AG09309 (cell line): Measurements from ENCODE around the gene SRMS.

Experiments used
- DNase-seq: peaks from one replicate; pipeline ENCODE4 v3.0.0-alpha.2; 2010; ENCODE audit warnings: low read depth
- H3K4me3 ChIP-seq: 2 replicates; pipeline ENCODE4 v1.5.1; 2011; ENCODE audit warnings: mild to moderate bottlenecking, low read depth, low read length, moderate library complexity; ENCODE audit not compliant: control insufficient read depth
- CTCF ChIP-seq: IDR thresholded peaks from 2 replicates; pipeline ENCODE4 v1.5.1; 2011; ENCODE audit warnings: mild to moderate bottlenecking, low read depth, low read length, inconsistent platforms; ENCODE audit not compliant: insufficient read depth, control insufficient read depth; ENCODE audit errors: missing control alignments

Gene SRMS

GRCh38 chr20:63547725-63548480 is at the start of gene SRMS:
SRMS (minus strand) TSS chr20:63547749; CDS start chr20:63547463, 286 bp downstream.
- H3K4me3 ChIP-seq, result no peak within 1 kb of the TSS
- no peak for TF ChIP-seq CTCF
- DNase-seq, result no peak

- no peak for DNase-seq
- TF ChIP-seq CTCF, result no peak
- H3K4me3 ChIP-seq, result no peak overlapping the region
These were observed 48.9 kb upstream of the SRMS start for GRCh38 chr20:63596423-63596822.

- no peak for DNase-seq
- H3K4me3 ChIP-seq, result no peak overlapping the region
- no peak for TF ChIP-seq CTCF
These were observed 48.0 kb upstream of the SRMS start for GRCh38 chr20:63595416-63596127.

- TF ChIP-seq CTCF, result no peak
- peak; percentile 57 for DNase-seq
- H3K4me3 ChIP-seq, result no peak overlapping the region
These were observed 46.6 kb upstream of the SRMS start for GRCh38 chr20:63594043-63594561.

GRCh38 chr20:63592661-63593060 is 45.1 kb upstream of the SRMS start:
- no peak for DNase-seq
- TF ChIP-seq CTCF, result no peak
- H3K4me3 ChIP-seq, result no peak overlapping the region

- DNase-seq, result no peak
- no peak for TF ChIP-seq CTCF
- H3K4me3 ChIP-seq, result no peak overlapping the region
These were observed 44.3 kb upstream of the SRMS start for GRCh38 chr20:63591786-63592355.
